ENCODE data around the gene CKB.

GRCh38 chr14:103563226-103563620, 40.6 kb upstream of the CKB start:
- no peak for TF ChIP-seq CTCF (IDR thresholded peaks at IDR 0.05)
- TF ChIP-seq POLR2A (IDR thresholded peaks at IDR 0.05): no peak
